Measurements from ENCODE around the gene HOXA7.
A peak's percentile ranks its signal among the peaks of the same experiment; 100 is the strongest.

Gene HOXA7

DNA sequence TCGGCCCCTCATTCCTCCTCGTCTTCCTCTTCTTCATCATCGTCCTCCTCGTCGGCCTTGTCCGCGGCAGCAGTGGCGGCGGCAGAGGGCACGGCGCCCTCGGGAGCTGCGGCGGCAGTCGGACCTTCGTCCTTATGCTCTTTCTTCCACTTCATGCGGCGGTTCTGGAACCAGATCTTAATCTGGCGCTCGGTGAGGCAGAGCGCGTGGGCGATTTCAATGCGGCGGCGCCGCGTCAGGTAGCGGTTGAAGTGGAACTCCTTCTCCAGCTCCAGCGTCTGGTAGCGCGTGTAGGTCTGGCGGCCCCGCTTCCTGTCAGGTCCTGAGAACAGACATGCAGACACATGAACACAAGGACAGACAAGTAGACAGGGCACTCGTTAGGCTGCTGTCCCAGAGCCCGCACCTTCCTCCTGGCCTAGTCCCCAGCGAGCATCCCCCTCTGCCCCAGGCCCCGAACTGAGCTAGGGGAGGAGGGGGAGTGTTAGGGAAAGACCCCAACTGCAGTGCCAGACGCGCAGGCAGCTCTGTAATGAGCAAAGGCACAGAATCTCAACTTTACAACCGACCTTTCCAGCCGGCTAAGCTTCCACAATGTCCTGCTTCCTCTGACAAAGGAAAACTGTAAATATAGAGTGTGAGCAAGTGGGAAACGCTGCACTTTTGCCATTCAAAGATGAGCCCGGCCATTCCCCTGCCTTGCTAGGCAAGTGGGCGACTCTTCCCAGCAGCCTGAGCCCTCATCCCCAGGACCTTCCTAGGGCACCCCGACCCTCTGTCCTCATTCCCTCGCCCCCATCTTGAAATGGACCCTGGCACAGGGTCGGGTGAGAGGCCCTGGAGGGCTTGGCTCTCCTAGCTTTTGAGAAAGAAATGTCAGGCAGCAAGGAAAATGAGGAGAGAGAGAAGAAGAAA is 1.3 kb downstream of the HOXA7 start:
- no peaks in the 10 kb centered on the region for H3K9me3 ChIP-seq (replicated peaks; ENCODE audit: insufficient read depth, low read length)
- no peaks in the 10 kb centered on the region for H4K20me1 ChIP-seq (ENCODE audit: insufficient read depth, low read length)
- no peaks in the 10 kb centered on the region for H3K79me2 ChIP-seq (ENCODE audit: low read length)
- no peak for DNase-seq
- H3K27ac ChIP-seq (ENCODE audit: low read length), result no peak overlapping the region
- no peaks in the 10 kb centered on the region for H3K36me3 ChIP-seq (replicated peaks; ENCODE audit: insufficient read depth, low read length)
- TF ChIP-seq EZH2phosphoT487 (IDR thresholded peaks at IDR 0.05; ENCODE audit: low read length), result no peak
- TF ChIP-seq, protein P1, sequence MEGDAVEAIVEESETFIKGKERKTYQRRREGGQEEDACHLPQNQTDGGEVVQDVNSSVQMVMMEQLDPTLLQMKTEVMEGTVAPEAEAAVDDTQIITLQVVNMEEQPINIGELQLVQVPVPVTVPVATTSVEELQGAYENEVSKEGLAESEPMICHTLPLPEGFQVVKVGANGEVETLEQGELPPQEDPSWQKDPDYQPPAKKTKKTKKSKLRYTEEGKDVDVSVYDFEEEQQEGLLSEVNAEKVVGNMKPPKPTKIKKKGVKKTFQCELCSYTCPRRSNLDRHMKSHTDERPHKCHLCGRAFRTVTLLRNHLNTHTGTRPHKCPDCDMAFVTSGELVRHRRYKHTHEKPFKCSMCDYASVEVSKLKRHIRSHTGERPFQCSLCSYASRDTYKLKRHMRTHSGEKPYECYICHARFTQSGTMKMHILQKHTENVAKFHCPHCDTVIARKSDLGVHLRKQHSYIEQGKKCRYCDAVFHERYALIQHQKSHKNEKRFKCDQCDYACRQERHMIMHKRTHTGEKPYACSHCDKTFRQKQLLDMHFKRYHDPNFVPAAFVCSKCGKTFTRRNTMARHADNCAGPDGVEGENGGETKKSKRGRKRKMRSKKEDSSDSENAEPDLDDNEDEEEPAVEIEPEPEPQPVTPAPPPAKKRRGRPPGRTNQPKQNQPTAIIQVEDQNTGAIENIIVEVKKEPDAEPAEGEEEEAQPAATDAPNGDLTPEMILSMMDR (IDR thresholded peaks at IDR 0.05; ENCODE audit: low read length), result no peak
- TF ChIP-seq EZH2 (optimal IDR thresholded peaks at IDR 0.05; ENCODE audit: low read depth, low read length), result peak; percentile 90
- peak overlapping the region; percentile 38; the same call in 1 of the 2 replicates for H3K4me3 ChIP-seq (ENCODE audit: low read length)
- H3K9me2 ChIP-seq (replicated peaks; ENCODE audit: insufficient read depth, low read length), result no peaks in the 10 kb centered on the region
- peaks cover 9% of the 10 kb centered on the region; the same call in 1 of the 2 replicates for H3K4me1 ChIP-seq (ENCODE audit: low read length)
- H3K4me2 ChIP-seq (ENCODE audit: low read depth, low read length), result peak overlapping the region; percentile 60
- no peak overlapping the region for H3K9ac ChIP-seq (ENCODE audit: low read length)
- no peaks in the 10 kb centered on the region for H3F3A ChIP-seq (ENCODE audit: insufficient read depth, low read length)
- peaks cover 91% of the 10 kb centered on the region for H3K27me3 ChIP-seq (replicated peaks; ENCODE audit: insufficient read depth, low read length)
- peak overlapping the region; percentile 34; the same call in 1 of the 2 replicates for H2AFZ ChIP-seq (ENCODE audit: low read length)

DNA sequence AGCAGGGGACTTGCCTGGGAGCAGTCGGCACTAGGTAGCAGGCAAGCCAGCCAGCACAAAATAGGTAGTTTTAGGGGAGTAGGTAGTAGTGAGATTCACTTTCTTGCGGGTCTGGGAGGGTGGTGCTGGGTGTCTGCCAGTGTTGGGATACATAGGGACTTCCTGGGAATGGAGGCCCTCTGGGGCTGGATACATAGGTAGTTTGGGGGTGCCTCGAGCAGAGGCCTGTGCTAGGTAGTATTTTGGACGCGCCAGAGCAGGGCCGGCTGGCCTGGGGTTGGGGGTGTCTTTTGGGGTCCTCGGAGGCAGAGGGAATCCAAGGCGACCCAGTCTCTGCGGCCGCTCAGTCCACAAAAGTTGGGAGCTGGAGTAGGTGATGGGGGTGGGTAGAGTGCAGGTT is 2.1 kb downstream of the HOXA7 start:
- Histone ChIP-seq H3K4me1 (ENCODE audit: low read length) (peaks cover 7% of the 10 kb centered on the region; the same call in 1 of the 2 replicates), H3K36me3 (replicated peaks; ENCODE audit: insufficient read depth, low read length) (no peaks in the 10 kb centered on the region), H2AFZ (ENCODE audit: low read length) (no peak overlapping the region), H3K79me2 (ENCODE audit: low read length) (no peaks in the 10 kb centered on the region), H3K27ac (ENCODE audit: low read length) (no peak overlapping the region), H3K4me2 (ENCODE audit: low read depth, low read length) (peak overlapping the region; percentile 60; the same call in 1 of the 2 replicates), H3K4me3 (ENCODE audit: low read length) (no peak overlapping the region), H3F3A (ENCODE audit: insufficient read depth, low read length) (no peaks in the 10 kb centered on the region), H3K27me3 (replicated peaks; ENCODE audit: insufficient read depth, low read length) (peaks cover 87% of the 10 kb centered on the region), H4K20me1 (ENCODE audit: insufficient read depth, low read length) (no peaks in the 10 kb centered on the region), H3K9ac (ENCODE audit: low read length) (no peak overlapping the region), H3K9me3 (replicated peaks; ENCODE audit: insufficient read depth, low read length) (no peaks in the 10 kb centered on the region), H3K9me2 (replicated peaks; ENCODE audit: insufficient read depth, low read length) (no peaks in the 10 kb centered on the region)
- no peak for TF ChIP-seq EZH2phosphoT487 (IDR thresholded peaks at IDR 0.05; ENCODE audit: low read length)
- TF ChIP-seq, protein P1 (IDR thresholded peaks at IDR 0.05; ENCODE audit: low read length), result no peak
- no peak for TF ChIP-seq EZH2 (optimal IDR thresholded peaks at IDR 0.05; ENCODE audit: low read depth, low read length)
- DNase-seq, result no peak

DNA sequence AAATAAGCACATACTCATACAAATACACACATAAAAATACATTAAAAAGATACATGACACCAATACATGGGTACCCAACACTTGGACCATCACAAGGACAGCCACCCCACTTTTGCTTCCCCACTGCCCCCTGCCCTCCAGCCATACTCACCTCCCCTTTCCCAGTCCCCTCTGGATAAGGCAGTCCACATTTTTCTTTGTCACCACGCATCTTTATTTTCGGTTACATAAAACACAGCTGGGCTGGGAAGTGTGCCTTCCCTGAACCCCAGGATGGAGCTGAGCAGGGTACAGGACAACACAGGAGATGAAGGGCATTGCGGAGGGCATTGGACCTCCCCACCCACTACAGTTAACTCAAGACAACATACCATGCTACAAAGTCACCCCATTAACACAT is 2.9 kb downstream of the HOXA7 start:
- H3F3A ChIP-seq (ENCODE audit: insufficient read depth, low read length), result no peaks in the 10 kb centered on the region
- H4K20me1 ChIP-seq (ENCODE audit: insufficient read depth, low read length), result no peaks in the 10 kb centered on the region
- no peaks in the 10 kb centered on the region for H3K79me2 ChIP-seq (ENCODE audit: low read length)
- no peak overlapping the region for H2AFZ ChIP-seq (ENCODE audit: low read length)
- H3K4me2 ChIP-seq (ENCODE audit: low read depth, low read length), result no peak overlapping the region
- H3K9me2 ChIP-seq (replicated peaks; ENCODE audit: insufficient read depth, low read length), result no peaks in the 10 kb centered on the region
- no peaks in the 10 kb centered on the region for H3K36me3 ChIP-seq (replicated peaks; ENCODE audit: insufficient read depth, low read length)
- DNase-seq, result no peak
- H3K27ac ChIP-seq (ENCODE audit: low read length), result no peak overlapping the region
- peaks cover 87% of the 10 kb centered on the region for H3K27me3 ChIP-seq (replicated peaks; ENCODE audit: insufficient read depth, low read length)
- peaks cover 7% of the 10 kb centered on the region; the same call in 1 of the 2 replicates for H3K4me1 ChIP-seq (ENCODE audit: low read length)
- H3K4me3 ChIP-seq (ENCODE audit: low read length), result no peak overlapping the region
- H3K9me3 ChIP-seq (replicated peaks; ENCODE audit: insufficient read depth, low read length), result no peaks in the 10 kb centered on the region
- H3K9ac ChIP-seq (ENCODE audit: low read length), result no peak overlapping the region
- TF ChIP-seq EZH2 (optimal IDR thresholded peaks at IDR 0.05; ENCODE audit: low read depth, low read length) (no peak), EZH2phosphoT487 (IDR thresholded peaks at IDR 0.05; ENCODE audit: low read length) (no peak)
- TF ChIP-seq, protein P1 (IDR thresholded peaks at IDR 0.05; ENCODE audit: low read length), result no peak
